Raji (cell line): ENCODE results near the gene ADGRB2.

Experiments
- POLR2A ChIP-seq: IDR thresholded peaks from 2 replicates; pipeline ENCODE4 v1.6.1; 2011; ENCODE audit warnings: low read depth, low read length, control low read depth; ENCODE audit not compliant: insufficient read depth

Gene ADGRB2

DNA sequence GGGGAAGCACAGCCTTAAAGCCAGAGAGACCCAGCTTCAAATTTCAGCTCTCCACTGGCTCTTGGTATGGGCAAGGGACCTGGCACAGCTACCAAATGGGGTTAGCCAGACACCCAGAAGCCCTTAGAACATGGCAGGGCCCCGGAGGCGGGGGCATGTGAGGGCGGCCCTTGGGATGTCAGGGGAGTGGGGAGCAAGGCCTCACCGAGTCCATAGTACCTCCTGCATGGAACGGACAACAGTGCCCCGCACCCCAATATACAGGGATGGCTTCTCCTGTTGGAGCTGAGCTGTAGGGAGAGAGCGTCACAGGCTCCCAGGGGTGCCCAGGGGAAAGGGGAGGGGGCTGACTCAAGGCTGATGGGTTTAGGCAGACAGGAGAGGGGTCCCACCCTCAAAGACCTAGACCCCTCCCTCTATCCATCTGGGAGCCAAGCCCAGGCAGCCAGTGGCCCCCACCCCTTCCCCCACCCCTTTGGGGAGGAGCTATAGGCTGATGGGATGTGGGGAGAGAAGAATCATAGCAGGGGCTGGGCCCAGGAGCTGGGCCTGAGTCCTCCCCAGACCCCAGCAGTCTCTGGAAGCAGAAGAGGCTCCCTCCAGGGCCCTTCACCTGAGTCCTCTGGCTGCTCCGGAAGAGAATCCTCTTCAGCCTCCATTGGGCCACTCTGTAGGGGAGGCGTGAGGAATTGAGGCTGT lies 35.2 kb upstream of the ADGRB2 start:
- TF ChIP-seq POLR2A, result no peak

DNA sequence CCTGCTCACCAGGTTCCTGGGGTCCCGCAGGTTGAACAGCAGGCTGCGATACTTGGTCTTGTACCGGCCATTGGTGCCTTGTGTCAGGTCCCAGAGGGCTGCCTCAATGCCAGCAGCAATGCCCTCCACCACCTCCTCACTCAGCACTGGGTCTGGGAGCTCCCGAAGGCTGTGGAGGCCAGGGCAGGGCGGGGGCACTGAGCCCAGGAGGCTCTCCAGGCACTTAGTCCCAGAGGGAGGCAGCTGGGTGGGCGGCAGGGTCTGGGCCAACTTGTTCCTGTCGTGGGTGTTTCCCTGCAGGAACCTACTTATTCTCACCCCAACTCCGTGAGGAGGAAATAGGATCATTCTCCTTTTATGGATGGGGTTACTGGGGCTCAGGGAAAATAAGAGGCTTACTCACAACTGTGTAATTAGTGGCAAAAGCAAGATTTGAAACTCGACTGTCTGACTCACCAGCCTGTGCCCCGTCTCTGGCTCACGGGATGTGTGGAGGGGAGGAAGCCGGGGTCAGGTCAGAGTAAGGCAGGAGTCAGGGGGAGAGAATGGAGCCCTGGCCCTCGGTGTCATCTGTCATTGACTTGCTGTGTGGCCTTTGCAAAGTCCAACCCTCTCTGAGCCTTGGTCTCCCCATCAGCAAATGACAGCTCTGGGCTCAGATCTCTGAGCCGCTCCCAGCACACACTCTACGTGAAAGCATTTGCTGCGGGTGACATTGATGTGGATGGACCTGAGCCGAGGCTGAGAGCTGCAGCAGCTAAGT lies 34.5 kb upstream of the ADGRB2 start:
- TF ChIP-seq POLR2A, result no peak

DNA sequence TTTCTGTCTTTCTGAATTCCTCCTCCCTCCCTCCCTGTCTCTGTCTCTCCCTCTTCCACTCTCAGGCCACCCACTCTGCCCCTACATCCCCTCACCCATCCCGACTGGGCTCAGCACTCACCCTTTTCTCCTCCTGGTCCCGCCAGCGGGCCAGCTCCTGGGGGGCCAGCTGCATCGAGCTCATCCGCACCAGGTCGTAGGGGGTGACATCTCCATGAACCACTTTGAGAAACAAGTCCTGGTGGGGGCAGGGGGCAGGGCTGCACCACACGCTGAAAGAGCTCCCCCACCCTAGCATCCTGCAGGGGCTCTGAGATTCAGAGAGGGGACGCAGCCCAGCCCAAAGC lies 33.9 kb upstream of the ADGRB2 start:
- no peak for TF ChIP-seq POLR2A

DNA sequence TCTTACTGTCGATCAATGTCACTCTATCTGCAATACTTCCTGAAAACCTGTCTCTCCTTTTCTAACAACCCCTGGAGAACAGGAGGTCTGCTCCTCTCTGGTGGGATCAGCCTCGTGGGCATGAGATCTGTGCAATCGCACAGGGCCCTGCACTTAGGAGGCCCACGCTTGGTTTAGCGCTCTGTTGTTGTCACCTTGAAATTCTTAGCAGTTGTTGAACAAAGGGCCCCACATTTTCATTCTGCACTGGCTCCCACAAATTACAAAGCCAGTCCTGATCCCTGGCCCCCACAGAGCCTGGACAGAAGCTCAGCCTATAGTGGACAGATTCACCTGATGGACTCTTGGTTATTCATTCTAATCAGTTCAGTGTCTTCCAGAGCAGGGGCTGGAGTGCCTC lies 33.1 kb upstream of the ADGRB2 start:
- TF ChIP-seq POLR2A, result no peak

DNA sequence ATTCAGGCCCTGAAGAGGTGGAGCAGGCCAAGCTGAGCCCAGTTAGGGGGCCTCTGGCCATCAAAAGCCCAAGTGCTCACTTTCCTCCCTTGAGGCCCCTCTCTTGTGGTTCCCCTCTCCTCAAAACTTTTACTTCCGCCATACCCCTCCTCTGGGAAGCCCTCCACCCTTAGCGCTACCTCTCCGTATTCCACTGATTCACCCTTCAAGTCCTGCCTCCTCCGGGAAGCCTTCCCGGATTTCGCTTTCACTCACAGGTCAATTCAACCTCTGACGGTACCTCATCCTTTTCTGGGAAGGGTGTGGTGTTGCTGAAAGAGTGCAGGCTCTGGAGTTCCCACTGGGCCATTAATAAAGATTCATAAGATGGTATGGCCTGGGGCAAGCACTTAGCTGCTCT lies 32.6 kb upstream of the ADGRB2 start:
- TF ChIP-seq POLR2A, result no peak

DNA sequence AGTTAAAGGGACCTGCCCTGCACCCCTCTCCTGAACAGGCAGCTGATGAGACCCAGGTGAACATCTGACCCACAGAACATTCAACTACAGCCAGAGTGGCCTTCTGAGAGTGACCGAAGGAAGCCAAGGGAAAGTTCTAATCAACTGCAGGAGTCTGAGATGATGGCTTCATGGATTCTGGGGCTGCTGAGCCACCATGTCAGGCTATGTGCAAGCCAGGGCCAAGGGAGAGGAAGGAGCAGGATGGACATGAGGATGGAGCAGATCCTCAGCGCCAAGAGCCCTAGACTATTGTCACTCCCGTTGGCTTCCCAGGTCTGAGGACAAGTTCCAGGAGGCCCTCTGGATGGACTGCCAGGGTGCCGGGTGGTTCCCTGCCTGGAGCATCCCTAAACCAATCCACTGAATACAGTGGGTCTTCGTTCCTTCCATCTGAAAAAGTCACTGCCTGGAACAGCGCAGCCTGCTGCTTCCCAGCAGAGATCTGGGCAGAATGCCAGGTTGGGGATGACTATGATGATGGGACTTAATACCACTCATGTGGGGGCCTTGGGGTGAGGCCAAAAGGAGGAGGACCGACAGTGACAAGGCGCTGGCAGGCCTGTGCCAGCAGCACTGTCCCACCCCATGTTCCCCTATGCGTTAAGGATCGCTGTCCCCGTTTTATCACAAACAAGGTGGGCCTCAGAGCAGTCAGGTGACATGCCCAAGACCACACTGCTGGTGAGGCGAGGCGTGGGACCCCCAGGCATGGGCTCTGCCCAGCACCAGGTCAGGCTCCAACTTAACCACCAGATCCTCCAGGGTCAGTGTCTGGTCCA lies 31.9 kb upstream of the ADGRB2 start:
- TF ChIP-seq POLR2A, result no peak

DNA sequence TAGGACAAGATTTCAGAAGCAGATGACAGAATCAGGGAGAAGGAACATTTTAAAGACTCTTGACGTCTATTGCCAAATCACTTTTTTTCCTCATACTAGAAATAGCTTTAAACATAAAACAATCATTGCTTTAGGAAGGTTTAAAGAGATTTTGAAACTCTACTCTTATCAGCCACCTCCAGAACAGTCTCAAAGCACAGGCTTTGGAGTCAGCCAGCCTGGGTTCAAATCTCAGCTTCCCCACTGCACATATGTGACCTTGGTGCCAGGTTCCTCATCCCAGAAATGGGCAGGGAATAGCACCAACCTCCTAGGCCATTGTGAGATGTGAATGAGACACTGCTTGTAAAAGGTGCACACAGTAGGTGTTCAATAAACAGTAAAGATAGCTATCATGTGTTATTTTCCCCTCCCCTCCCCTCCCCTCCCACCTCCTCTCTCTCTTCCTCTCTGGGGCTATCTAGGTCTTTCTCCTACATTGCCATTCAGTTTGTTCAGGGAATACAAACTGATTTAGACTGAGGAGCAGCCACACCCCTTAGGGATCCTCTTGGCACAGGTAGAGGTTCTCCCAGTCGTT lies 31.0 kb upstream of the ADGRB2 start:
- TF ChIP-seq POLR2A, result no peak

DNA sequence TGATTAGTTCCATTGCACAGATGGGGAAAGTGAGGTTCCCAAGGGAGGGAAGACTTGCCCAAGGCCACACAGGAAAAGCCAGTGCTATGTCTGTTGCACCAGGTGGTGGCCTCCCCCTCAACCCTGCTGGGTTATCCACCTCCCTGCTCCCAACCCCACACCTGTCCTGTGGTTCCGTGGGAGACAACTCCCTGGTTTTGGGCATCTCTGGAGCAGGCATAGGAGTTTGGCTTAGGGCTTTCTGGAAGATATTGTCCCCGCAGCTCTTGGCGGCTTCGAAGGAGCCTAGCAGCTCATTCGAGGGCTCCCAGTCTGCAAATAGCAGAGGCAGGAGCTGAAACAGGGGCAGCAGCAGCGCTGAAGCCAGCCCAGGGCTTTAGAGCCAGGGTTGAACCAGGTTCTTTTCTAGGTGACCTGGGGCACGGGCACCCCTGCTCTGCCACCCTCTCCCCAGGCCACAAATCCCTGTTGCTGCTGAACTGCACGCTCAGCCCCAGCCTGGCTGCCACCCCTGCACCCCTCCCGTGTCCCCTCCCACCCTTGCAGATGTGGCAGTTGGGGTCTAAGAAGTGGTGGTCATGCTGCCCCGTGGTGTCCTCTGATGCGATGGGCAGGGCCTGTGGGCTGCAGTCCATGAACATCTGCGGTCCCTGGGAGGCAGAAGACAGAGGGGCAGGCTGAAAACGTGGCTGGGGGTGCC lies 29.6 kb upstream of the ADGRB2 start:
- TF ChIP-seq POLR2A, result no peak

DNA sequence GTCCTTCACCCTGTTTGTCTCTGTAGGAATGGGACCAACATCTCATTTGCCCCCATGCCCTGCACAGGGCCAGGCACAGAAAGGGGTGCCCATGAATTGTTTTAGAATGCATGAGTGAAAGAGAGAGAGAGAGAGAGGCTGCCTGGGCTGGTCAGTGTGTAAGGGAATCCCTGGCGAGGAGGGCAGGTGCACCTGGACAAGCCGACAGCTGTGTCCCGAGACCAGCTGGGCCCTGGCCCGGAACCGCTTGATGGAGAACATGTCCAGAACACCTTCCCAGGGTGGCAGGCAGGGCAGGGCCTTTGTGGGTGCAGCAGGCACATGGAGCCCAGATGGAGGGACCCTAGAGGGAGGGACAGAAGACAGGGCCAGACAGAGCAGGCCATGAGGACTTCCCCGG lies 28.9 kb upstream of the ADGRB2 start:
- no peak for TF ChIP-seq POLR2A

DNA sequence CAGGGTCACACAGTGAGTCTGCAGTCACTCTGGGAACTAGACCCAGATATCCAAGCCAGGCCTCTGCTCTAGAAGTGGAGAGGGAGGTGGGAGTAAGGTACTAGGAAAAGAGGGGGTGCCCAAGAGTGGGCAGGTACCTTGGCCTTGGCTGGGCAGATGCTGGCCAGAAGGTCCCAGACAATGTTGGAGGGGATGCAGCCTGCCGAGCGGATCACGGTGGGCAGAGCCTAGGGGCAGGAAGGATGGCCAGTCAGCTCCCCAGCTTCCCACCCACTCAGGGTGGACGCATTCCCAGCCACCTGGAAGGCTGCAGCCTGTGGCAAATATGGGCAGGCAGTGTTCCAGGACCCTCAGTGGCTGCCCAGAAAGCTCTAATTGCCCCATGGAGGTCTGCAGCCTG lies 28.4 kb upstream of the ADGRB2 start:
- no peak for TF ChIP-seq POLR2A

DNA sequence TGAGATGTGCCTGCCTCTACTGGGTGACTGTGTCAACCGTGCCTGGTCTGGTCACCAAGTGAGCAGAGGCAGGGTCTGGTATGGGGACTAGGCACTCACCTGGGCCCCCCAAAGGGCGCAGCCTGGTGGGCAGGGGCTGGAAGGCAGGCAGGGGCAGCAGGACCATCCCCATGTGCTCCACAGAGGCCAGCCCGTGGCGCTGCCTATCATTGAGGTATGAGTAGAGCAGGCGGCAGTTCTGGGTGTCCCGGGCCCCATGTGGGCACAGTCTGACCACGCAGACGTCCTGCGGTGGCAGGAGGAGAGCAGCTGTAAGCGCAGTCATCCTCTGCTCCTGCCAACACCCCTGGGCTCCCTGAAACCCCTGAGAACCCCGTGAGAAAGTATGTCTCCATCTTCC lies 28.0 kb upstream of the ADGRB2 start:
- no peak for TF ChIP-seq POLR2A

DNA sequence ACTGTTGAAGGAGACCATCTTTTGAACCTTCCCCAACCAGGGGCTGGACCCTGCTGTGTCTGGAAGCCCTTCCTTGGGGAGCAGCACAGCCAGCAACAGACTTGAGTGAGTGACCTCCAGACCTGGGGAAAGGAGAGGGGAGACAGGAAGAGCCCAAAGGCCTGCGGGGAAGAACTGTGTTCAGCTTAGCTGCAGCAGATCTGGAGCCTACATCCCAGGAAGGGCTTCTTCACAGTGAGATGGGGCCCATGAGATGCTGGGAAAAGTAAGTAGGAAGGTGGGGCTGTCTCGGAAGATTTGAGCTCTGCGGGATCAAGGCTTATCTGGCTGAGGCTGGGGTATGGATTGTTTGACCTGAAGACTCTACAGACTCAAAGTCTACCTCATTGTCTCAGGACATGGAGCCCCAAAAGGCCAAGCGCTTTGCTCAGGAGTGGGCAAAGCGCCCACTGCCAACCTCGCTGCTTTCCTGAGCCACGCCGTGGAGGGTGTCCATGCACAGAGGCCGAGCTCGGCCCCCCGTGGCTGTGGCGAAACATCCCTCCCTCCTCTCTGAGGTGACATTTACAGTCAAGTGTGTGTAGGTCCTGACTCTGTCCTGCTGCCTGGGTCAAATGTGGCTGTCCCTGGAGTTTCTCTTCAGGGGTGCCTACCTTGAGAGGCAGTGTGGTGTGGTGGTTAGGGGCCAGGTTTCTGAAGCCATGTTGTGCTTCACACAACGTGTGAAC lies 27.2 kb upstream of the ADGRB2 start:
- no peak for TF ChIP-seq POLR2A

DNA sequence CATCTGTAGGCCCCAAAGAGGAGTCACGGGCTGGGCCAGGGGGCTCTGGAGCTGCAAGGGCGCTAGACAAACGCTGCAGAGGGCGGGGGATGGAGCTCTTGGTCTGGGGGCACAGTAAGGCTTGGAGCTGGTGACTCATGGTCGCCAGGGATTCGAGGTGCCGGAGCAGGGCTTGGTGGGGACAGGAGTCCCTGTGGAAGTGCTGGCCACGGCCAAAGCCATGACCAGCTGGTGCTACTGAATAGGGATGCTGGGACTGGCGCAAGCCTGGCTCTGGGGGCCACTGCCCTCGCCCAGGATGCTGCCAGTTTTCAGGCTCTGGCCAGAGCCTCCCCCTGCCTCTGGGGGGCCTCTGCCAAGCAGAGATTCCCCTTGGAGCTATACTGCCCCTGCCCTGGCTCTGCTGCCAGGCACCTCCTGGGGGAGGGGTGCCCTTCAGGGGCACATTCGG lies 26.5 kb upstream of the ADGRB2 start:
- no peak for TF ChIP-seq POLR2A

DNA sequence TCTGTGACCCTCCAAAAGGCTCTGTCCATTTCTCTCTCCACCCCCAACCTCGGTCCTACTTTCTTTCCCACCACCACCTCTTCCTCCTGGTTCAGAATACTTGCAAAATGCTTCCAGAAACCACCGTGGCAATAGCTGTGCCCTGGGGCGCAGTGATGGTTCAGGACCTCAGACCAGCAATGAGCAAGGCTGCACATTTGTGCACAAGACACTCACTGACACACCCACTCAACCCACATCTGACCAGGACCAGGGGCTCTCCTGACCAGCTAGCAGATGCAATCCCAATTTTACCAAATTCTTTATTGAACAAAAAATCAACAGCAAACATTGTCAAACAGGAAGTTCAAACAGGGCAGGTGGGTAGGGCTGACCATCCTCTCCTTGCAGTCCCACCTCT lies 26.0 kb upstream of the ADGRB2 start:
- no peak for TF ChIP-seq POLR2A

DNA sequence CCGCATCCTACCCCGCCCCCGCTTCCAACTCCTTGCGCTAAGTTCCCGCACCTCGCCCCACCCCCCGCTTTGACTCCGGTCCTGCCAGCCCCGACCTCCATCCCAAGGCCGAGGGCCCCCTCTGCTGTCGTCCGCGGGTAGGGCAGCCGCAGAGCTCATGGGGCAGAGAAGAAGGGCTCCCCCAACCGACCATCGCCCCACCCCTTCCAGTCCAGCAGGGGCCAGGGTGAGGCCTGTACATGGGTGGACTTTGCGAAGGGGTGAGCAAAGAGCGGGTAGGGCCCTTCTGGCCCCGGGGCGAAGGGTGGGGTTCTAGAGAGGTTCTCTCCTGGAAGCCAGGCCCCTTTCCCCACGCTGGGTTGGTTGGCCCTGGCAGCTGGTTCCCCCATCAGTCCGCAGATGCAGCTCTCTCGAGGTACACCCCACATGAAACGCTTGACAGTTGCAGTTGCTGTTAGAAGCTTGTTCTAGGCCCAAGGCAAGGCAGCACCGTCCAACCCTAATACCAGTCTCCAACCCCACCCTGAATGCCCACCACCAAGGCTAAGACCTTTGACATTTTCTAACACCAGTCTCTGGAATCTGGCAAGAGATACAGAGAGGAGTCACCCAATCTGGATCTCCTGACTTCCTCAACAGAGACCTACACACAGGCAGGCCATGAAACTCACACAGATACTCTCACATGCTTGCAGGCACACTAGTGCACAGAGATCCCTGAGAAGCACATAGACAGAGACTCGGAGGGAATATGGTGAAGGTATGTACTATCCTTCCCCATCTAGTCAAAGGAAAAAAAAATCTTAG lies 25.3 kb upstream of the ADGRB2 start:
- TF ChIP-seq POLR2A, result no peak
